H9 (cell line): ENCODE data around the gene MAPK8IP1. TPM values are rescaled to one million over a fixed set of nuclear protein-coding genes. Genes with fewer than 3 reads are reported as not detected.

ENCODE experiments used
- DNase-seq: peaks from one replicate; pipeline ENCODE4 v3.0.0-alpha.2; 2017
- H2AFZ ChIP-seq: one replicate; pipeline ENCODE4 v1.6.1; 2013; ENCODE audit warnings: mild to moderate bottlenecking, low read length, control low read depth, moderate library complexity
- H2AK5ac ChIP-seq: 2 replicates; pipeline ENCODE4 v1.6.1; 2013; ENCODE audit warnings: low read length, control low read depth, mixed read lengths; ENCODE audit not compliant: insufficient read length
- H2BK120ac ChIP-seq: one replicate; pipeline ENCODE4 v1.6.1; 2013; ENCODE audit warnings: low read depth, mild to moderate bottlenecking, low read length, control low read depth, inconsistent platforms; ENCODE audit not compliant: poor library complexity, severe bottlenecking
- H2BK12ac ChIP-seq: 2 replicates; pipeline ENCODE4 v1.6.1; 2013; ENCODE audit warnings: low read length, control low read depth, mixed read lengths, low read depth; ENCODE audit not compliant: insufficient read length
- H2BK15ac ChIP-seq: 2 replicates; pipeline ENCODE4 v1.6.1; 2013; ENCODE audit warnings: low read depth, low read length, control low read depth
- H2BK20ac ChIP-seq: one replicate; pipeline ENCODE4 v1.6.1; 2013; ENCODE audit warnings: low read depth, mild to moderate bottlenecking, low read length, control low read depth, inconsistent platforms; ENCODE audit not compliant: poor library complexity, severe bottlenecking
- H2BK5ac ChIP-seq: 2 replicates; pipeline ENCODE4 v1.6.1; 2013; ENCODE audit warnings: low read length, control low read depth, mixed read lengths; ENCODE audit not compliant: insufficient read length
- H3K14ac ChIP-seq: 2 replicates; pipeline ENCODE4 v1.6.1; 2013; ENCODE audit warnings: low read length, control low read depth; ENCODE audit not compliant: insufficient read depth
- H3K18ac ChIP-seq: 2 replicates; pipeline ENCODE4 v1.6.1; 2013; ENCODE audit warnings: low read depth, mild to moderate bottlenecking, mixed read lengths, low read length, control low read depth; ENCODE audit not compliant: insufficient read length
- H3K23ac ChIP-seq: 2 replicates; pipeline ENCODE4 v1.6.1; 2013; ENCODE audit warnings: low read length, control low read depth, mixed read lengths, low read depth; ENCODE audit not compliant: insufficient read length
- H3K23me2 ChIP-seq: 2 replicates; pipeline ENCODE4 v1.6.1; 2013; ENCODE audit warnings: low read depth, mild to moderate bottlenecking, mixed read lengths, low read length, control low read depth; ENCODE audit not compliant: insufficient read length, poor library complexity, severe bottlenecking
- H3K27ac ChIP-seq: 2 replicates; pipeline ENCODE4 v1.5.1; 2013; ENCODE audit warnings: low read length, control low read depth, mixed read lengths, low read depth; ENCODE audit not compliant: insufficient read length
- H3K27me3 ChIP-seq: 2 replicates; pipeline ENCODE4 v1.6.1; 2013; ENCODE audit warnings: low read length, control low read depth, inconsistent platforms; ENCODE audit not compliant: insufficient read depth
- H3K4ac ChIP-seq: 2 replicates; pipeline ENCODE4 v1.6.1; 2013; ENCODE audit warnings: low read depth, mild to moderate bottlenecking, control low read depth, inconsistent platforms, low read length, moderate library complexity
- H3K4me1 ChIP-seq: 2 replicates; pipeline ENCODE4 v1.6.1; 2013; ENCODE audit warnings: low read length, control low read depth, inconsistent platforms; ENCODE audit not compliant: insufficient read depth
- H3K4me2 ChIP-seq: 2 replicates; pipeline ENCODE4 v1.6.1; 2013; ENCODE audit warnings: low read length, control low read depth, mixed read lengths; ENCODE audit not compliant: insufficient read length, insufficient read depth
- H3K56ac ChIP-seq: 2 replicates; pipeline ENCODE4 v1.6.1; 2013; ENCODE audit warnings: low read depth, mild to moderate bottlenecking, mixed read lengths, low read length, control low read depth; ENCODE audit not compliant: insufficient read length
- H3K79me1 ChIP-seq: 2 replicates; pipeline ENCODE4 v1.6.1; 2013; ENCODE audit warnings: low read depth, mild to moderate bottlenecking, moderate library complexity, low read length, control low read depth, inconsistent platforms; ENCODE audit not compliant: insufficient read depth, poor library complexity, severe bottlenecking
- H3K79me2 ChIP-seq: 2 replicates; pipeline ENCODE4 v1.6.1; 2013; ENCODE audit warnings: low read length, control low read depth, inconsistent platforms; ENCODE audit not compliant: insufficient read depth
- H3K9ac ChIP-seq: 2 replicates; pipeline ENCODE4 v1.6.1; 2013; ENCODE audit warnings: low read length, control low read depth, mixed read lengths; ENCODE audit not compliant: insufficient read length; ENCODE audit errors: extremely low read depth
- H3K9me3 ChIP-seq: one replicate; pipeline ENCODE4 v1.6.1; 2013; ENCODE audit warnings: low read depth, low read length, inconsistent platforms; ENCODE audit not compliant: control insufficient read depth
- H3T11ph ChIP-seq: one replicate; pipeline ENCODE4 v1.6.1; 2013; ENCODE audit warnings: mild to moderate bottlenecking, low read length, control low read depth, inconsistent platforms
- H4K20me1 ChIP-seq: one replicate; pipeline ENCODE4 v1.6.1; 2013; ENCODE audit not compliant: control insufficient read depth, insufficient read length, insufficient read depth
- H4K5ac ChIP-seq: 2 replicates; pipeline ENCODE4 v1.6.1; 2013; ENCODE audit warnings: low read depth, mild to moderate bottlenecking, mixed read lengths, low read length, control low read depth; ENCODE audit not compliant: insufficient read length
- H4K8ac ChIP-seq: replicated peaks from 2 replicates; pipeline ENCODE4 v1.6.1; 2013; ENCODE audit warnings: low read length, control low read depth, mixed read lengths, low read depth; ENCODE audit not compliant: insufficient read length
- H4K91ac ChIP-seq: 2 replicates; pipeline ENCODE4 v1.6.1; 2013; ENCODE audit warnings: low read depth, mild to moderate bottlenecking, moderate library complexity, mixed read lengths, low read length, control low read depth; ENCODE audit not compliant: insufficient read length
- H3K27ac Mint-ChIP-seq, 3 experiments: 2 replicates in 2 of 3; 3 replicates in 1 of 3; pipeline ENCODE4 v1.8.0; 2020 to 2021; ENCODE audit warnings: mixed read lengths in 3 of 3, mild to moderate bottlenecking in 1 of 3, moderate library complexity in 1 of 3
- H3K27me3 Mint-ChIP-seq: 2 replicates; pipeline ENCODE4 v1.8.0; 2021; ENCODE audit warnings: low read depth, mild to moderate bottlenecking, moderate library complexity, mixed read lengths
- H3K36me3 Mint-ChIP-seq, 3 experiments: 2 replicates in 2 of 3; 3 replicates in 1 of 3; pipeline ENCODE4 v1.8.0; 2020 to 2021; ENCODE audit warnings: low read depth in 3 of 3, mixed read lengths in 3 of 3; ENCODE audit not compliant: insufficient read depth in 1 of 3
- H3K4me1 Mint-ChIP-seq, 2 experiments: 2 replicates each; pipeline ENCODE4 v1.8.0; 2020; ENCODE audit warnings: mixed read lengths in 2 of 2
- H3K4me3 Mint-ChIP-seq, 2 experiments: 2 replicates in 1 of 2; 3 replicates in 1 of 2; pipeline ENCODE4 v1.8.0; 2020 to 2021; ENCODE audit warnings: mild to moderate bottlenecking in 2 of 2, mixed read lengths in 2 of 2, moderate library complexity in 1 of 2
- H3K9me3 Mint-ChIP-seq, 2 experiments: 2 replicates in 1 of 2; 3 replicates in 1 of 2; pipeline ENCODE4 v1.8.0; 2020; ENCODE audit warnings: mild to moderate bottlenecking in 2 of 2, mixed read lengths in 2 of 2, moderate library complexity in 1 of 2
- WGBS: extraction: QIAGEN DNeasy Blood & Tissue Kit; methylation state at CpG from one replicate; pipeline ENCODE4 v1.1.7; 2013; ENCODE audit warnings: missing lambda C conversion rate, low lambda C conversion rate, mixed read lengths; ENCODE audit not compliant: insufficient read length; ENCODE audit errors: extremely low coverage; 5-methylcytosine and 5-hydroxymethylcytosine counted together
- total RNA-seq: library from RNA; stranded (reverse); gene quantifications from 2 replicates; pipeline ENCODE4 v1.2.1, GENCODE V29; 2021
- TF ChIP-seq, protein P1 (sequence below): fragments of 200-600 bp; sonication (generic); conservative IDR thresholded peaks from 3 replicates; pipeline ENCODE4 v1.8.0; 2021; ENCODE audit warnings: antibody characterized with exemption, mild to moderate bottlenecking

The MAPK8IP1 gene
- total RNA-seq, 1 experiment from 2014 or later = 30.2 TPM

DNA sequence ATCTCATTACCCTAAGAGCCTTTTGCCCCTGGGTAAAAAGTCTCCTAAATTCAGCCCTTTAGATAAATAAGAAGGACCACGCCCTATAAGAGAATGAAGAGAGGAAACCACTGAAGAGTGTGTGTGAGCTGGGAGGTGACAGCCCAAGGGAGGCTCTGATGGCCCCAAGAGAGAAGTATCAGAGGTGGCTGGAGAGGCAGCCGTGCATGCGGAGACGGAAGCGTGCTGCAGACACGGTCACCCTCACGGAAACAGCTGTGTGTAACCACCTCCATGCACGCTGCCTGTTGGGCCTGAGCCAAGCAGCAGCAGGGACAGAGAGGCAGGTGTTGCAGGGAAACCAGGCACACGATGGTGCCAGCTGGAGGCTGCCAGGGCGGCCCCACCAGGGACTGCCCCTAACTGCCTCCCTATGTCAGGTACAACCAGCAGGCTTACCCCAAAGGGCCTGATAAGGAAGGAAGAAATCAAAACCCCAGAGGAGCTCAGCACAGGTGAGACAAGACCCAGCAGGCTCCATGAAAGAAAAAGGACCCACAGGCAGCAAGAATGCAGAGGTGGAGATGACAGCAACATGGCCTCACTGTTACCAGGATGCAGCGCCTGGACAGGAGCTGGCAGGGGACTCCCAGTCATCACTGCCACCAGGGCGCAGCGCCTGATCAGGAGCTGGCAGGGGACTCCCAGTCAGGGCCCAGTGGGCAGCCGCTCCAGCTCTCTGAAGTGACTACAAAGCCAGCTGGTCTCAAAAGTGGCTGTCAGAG, 44.8 kb downstream of the MAPK8IP1 start:
- no peak overlapping the region for H3K18ac ChIP-seq
- no peak overlapping the region for H3K9ac ChIP-seq
- no peak overlapping the region for H3K23ac ChIP-seq
- H4K20me1 ChIP-seq = no peaks in the 10 kb centered on the region
- H3K27ac ChIP-seq = no peak overlapping the region
- peak; percentile 36 for DNase-seq
- Mint-ChIP-seq H3K4me3 (no peak overlapping the region), H3K27ac (peak overlapping the region in 2 of 3 experiments; percentile 40 to 61; a peak in 3 of 7 replicates), H3K36me3 (peaks cover 12 to 68% (median 67%) of the 10 kb centered on the region in 3 experiments), H3K27me3 (no peaks in the 10 kb centered on the region), H3K4me1 (peaks cover 5 to 11% of the 10 kb centered on the region in 2 experiments; a peak in 1 of 4 replicates), H3K9me3 (no peaks in the 10 kb centered on the region)
- no peaks in the 10 kb centered on the region for H3K79me1 ChIP-seq
- H3K23me2 ChIP-seq = no peaks in the 10 kb centered on the region
- no peak overlapping the region for H4K5ac ChIP-seq
- WGBS = no CpG with 5 or more reads among the region's 14 CpGs
- H4K91ac ChIP-seq = no peak overlapping the region
- H3K4me2 ChIP-seq = no peak overlapping the region
- no peaks in the 10 kb centered on the region for H3K27me3 ChIP-seq
- no peak overlapping the region for H2BK20ac ChIP-seq
- H2BK5ac ChIP-seq = no peak overlapping the region
- no peak overlapping the region for H2BK15ac ChIP-seq
- H2BK120ac ChIP-seq = no peak overlapping the region
- no peaks in the 10 kb centered on the region for H3K9me3 ChIP-seq
- no peaks in the 10 kb centered on the region for H3K79me2 ChIP-seq
- H3K14ac ChIP-seq = no peak overlapping the region
- H2BK12ac ChIP-seq = no peak overlapping the region
- TF ChIP-seq, protein P1, sequence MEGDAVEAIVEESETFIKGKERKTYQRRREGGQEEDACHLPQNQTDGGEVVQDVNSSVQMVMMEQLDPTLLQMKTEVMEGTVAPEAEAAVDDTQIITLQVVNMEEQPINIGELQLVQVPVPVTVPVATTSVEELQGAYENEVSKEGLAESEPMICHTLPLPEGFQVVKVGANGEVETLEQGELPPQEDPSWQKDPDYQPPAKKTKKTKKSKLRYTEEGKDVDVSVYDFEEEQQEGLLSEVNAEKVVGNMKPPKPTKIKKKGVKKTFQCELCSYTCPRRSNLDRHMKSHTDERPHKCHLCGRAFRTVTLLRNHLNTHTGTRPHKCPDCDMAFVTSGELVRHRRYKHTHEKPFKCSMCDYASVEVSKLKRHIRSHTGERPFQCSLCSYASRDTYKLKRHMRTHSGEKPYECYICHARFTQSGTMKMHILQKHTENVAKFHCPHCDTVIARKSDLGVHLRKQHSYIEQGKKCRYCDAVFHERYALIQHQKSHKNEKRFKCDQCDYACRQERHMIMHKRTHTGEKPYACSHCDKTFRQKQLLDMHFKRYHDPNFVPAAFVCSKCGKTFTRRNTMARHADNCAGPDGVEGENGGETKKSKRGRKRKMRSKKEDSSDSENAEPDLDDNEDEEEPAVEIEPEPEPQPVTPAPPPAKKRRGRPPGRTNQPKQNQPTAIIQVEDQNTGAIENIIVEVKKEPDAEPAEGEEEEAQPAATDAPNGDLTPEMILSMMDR = no peak
- no peaks in the 10 kb centered on the region for H3K4me1 ChIP-seq
- no peak overlapping the region for H2AFZ ChIP-seq
- no peak overlapping the region for H3K4ac ChIP-seq
- no peak overlapping the region for H2AK5ac ChIP-seq
- H3T11ph ChIP-seq = no peak overlapping the region
- H3K56ac ChIP-seq = no peak overlapping the region
- no peak overlapping the region for H4K8ac ChIP-seq
